GM18511 (cell line): ENCODE measurements around the gene VTA1.

ENCODE experiments used
- ATAC-seq: cut with Tn5 transposase; IDR thresholded peaks from one replicate; pipeline ENCODE4 v1.9.1; 2021; ENCODE audit warnings: mild to moderate bottlenecking, moderate library complexity; ENCODE audit not compliant: unreplicated experiment

VTA1 gene

GRCh38 chr6:142260748-142261147 lies 113.7 kb downstream of the VTA1 start:
- ATAC-seq = no peak

- no peak for ATAC-seq
Measured at GRCh38 chr6:142262231-142262630, 115.2 kb downstream of the VTA1 start.

- ATAC-seq = no peak
Measured at GRCh38 chr6:142265476-142265875, 118.4 kb downstream of the VTA1 start.

GRCh38 chr6:142266060-142266459 lies 119.0 kb downstream of the VTA1 start:
- ATAC-seq = no peak

GRCh38 chr6:142271476-142271875 lies 124.4 kb downstream of the VTA1 start:
- no peak for ATAC-seq
